ENCODE measurements around the gene GLI3. TPM values are rescaled to one million over a fixed set of nuclear protein-coding genes. Genes with fewer than 3 reads are reported as not detected.

The GLI3 gene
- polyA plus RNA-seq, 2 of the 4 experiments (the other 2 are of a cell fraction) = 0.09 TPM; not detected in 1

DNA sequence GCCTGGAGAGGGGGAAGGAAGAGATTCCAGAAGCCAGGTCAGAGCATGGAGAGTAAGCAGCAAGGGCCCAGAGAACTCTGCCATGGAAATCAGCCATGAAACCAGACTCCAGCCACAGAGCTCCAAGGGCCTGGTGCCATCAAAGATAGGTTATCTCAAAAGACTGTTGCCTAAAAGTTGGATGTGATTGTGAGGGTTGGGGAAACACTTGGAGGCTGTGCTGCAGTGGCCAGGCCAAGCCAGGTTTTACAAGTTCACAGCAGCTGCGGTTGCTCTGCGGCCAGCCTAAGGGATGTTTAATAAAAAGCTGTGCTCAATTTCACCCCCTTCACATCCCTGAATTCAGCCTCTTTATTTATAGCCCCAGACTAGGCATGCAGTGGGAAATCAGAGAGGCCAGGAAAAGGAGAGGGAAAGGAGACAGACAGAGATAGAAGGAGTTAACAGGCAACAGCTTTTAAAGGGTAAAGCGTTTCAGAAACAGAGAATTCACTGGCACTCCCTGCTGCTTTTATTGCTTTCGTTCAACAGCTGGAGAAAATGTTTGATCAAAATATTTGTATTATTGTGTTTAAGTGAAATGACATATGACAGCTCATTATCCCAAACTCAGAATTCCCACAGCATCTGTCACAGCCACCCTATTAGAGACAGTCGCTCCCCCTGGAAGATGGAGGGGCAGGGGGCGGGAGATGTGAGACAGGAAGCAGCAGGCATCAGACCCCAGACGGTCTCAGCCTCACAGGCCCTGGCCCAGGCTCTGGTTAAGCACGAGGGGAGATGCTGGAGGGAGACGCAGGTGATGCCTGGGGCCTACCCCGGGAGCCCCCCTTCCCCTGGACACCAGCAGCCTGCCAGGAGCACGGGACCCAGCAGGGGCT lies 140.1 kb downstream of the GLI3 start:
- FAIRE-seq (no peak), ATAC-seq (no peak), DNase-seq (ENCODE audit: low read depth in 1 of 2, low spot score in 1 of 2) (no peak)
- Histone ChIP-seq H3K4me1 (no peaks in the 10 kb centered on the region), H3K9me3 (no peaks in the 10 kb centered on the region), H3K27ac (no peak overlapping the region), H3K4me2 (no peak overlapping the region), H3K4me3 (no peak overlapping the region)
- TF ChIP-seq BHLHE40 (IDR thresholded peaks at IDR 0.05; ENCODE audit: low read depth, low read length) (no peak), CHD2 (IDR thresholded peaks at IDR 0.05; ENCODE audit: low read length, partially characterized antibody) (no peak), CBX8 (IDR thresholded peaks at IDR 0.05) (no peak), RARB (CRISPR knock-in tag; IDR thresholded peaks at IDR 0.05) (no peak), FOSL2 (IDR thresholded peaks at IDR 0.05) (no peak), FOSL2 (CRISPR knock-in tag; IDR thresholded peaks at IDR 0.05) (no peak), TFCP2L1 (CRISPR knock-in tag; IDR thresholded peaks at IDR 0.05) (no peak), EHMT2 (IDR thresholded peaks at IDR 0.05; ENCODE audit: low read depth) (no peak), PHF8 (IDR thresholded peaks at IDR 0.05; ENCODE audit: borderline replicate concordance, low read depth) (no peak), MYC (IDR thresholded peaks at IDR 0.05; ENCODE audit: borderline replicate concordance, low read length) (no peak)
- TF ChIP-seq, protein P1, sequence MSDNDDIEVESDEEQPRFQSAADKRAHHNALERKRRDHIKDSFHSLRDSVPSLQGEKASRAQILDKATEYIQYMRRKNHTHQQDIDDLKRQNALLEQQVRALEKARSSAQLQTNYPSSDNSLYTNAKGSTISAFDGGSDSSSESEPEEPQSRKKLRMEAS (IDR thresholded peaks at IDR 0.05) = no peak
- TF ChIP-seq, protein P2, sequence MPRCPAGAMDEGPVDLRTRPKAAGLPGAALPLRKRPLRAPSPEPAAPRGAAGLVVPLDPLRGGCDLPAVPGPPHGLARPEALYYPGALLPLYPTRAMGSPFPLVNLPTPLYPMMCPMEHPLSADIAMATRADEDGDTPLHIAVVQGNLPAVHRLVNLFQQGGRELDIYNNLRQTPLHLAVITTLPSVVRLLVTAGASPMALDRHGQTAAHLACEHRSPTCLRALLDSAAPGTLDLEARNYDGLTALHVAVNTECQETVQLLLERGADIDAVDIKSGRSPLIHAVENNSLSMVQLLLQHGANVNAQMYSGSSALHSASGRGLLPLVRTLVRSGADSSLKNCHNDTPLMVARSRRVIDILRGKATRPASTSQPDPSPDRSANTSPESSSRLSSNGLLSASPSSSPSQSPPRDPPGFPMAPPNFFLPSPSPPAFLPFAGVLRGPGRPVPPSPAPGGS (IDR thresholded peaks at IDR 0.05) = no peak
- TF ChIP-seq, protein P3, sequence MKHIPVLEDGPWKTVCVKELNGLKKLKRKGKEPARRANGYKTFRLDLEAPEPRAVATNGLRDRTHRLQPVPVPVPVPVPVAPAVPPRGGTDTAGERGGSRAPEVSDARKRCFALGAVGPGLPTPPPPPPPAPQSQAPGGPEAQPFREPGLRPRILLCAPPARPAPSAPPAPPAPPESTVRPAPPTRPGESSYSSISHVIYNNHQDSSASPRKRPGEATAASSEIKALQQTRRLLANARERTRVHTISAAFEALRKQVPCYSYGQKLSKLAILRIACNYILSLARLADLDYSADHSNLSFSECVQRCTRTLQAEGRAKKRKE (CRISPR knock-in tag; IDR thresholded peaks at IDR 0.05; ENCODE audit: low read depth) = no peak
- ChIA-PET POLR2A (no interaction called here), CTCF (no interaction called here)
- WGBS (ENCODE audit: missing lambda C conversion rate) = 53% methylated on average over 11 of the region's 11 CpGs

DNA sequence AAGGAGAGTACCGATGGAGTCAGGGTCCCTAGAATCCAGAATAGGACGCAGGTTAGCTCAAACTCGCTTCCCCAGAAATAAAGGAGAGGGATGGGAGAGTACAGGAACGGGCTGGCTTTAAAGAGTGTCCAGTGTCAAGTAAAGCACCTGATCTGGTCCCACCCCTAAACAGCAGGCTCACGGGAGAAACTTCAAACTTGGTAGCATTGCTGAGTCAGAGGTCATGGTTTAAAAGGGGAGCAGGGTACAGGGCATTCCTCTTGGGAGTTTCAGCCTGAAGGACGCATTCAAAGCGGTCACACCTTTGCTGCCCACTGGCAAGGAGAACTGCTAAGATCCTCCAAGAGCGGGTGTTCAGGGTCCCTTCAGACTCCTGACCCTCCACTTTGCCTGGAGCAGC lies 140.7 kb downstream of the GLI3 start:
- Histone ChIP-seq H3K4me2 (no peak overlapping the region), H3K4me3 (no peak overlapping the region), H3K27ac (no peak overlapping the region), H3K9me3 (no peaks in the 10 kb centered on the region), H3K4me1 (no peaks in the 10 kb centered on the region)
- TF ChIP-seq SREBF2 (IDR thresholded peaks at IDR 0.05) (no peak), HOXB13 (CRISPR knock-in tag; IDR thresholded peaks at IDR 0.05; ENCODE audit: low read depth) (no peak), CBX2 (IDR thresholded peaks at IDR 0.05; ENCODE audit: borderline replicate concordance, low read depth) (no peak), HOXA7 (CRISPR knock-in tag; IDR thresholded peaks at IDR 0.05) (no peak), RAD21 (conservative IDR thresholded peaks at IDR 0.05 in 1 of 2, IDR thresholded peaks at IDR 0.05 in 1 of 2) (no peak), CBX8 (IDR thresholded peaks at IDR 0.05) (no peak), JUN (IDR thresholded peaks at IDR 0.05) (no peak), RFX5 (IDR thresholded peaks at IDR 0.05) (no peak), EHF (CRISPR knock-in tag; IDR thresholded peaks at IDR 0.05) (no peak), SMC3 (IDR thresholded peaks at IDR 0.05) (no peak), NPAS2 (CRISPR knock-in tag; IDR thresholded peaks at IDR 0.05; ENCODE audit: borderline replicate concordance) (no peak), FOXS1 (CRISPR knock-in tag; IDR thresholded peaks at IDR 0.05) (no peak), CHD2 (IDR thresholded peaks at IDR 0.05; ENCODE audit: low read length, partially characterized antibody) (no peak), TFCP2L1 (CRISPR knock-in tag; IDR thresholded peaks at IDR 0.05) (no peak), POLR2A (IDR thresholded peaks at IDR 0.05; ENCODE audit: low read length) (no peak), ZFP36 (IDR thresholded peaks at IDR 0.05; ENCODE audit: borderline replicate concordance, partially characterized antibody) (no peak)
- TF ChIP-seq, protein P1 (IDR thresholded peaks at IDR 0.05) = no peak
- TF ChIP-seq, protein P3 (CRISPR knock-in tag; IDR thresholded peaks at IDR 0.05; ENCODE audit: low read depth) = no peak
- TF ChIP-seq, protein P4, sequence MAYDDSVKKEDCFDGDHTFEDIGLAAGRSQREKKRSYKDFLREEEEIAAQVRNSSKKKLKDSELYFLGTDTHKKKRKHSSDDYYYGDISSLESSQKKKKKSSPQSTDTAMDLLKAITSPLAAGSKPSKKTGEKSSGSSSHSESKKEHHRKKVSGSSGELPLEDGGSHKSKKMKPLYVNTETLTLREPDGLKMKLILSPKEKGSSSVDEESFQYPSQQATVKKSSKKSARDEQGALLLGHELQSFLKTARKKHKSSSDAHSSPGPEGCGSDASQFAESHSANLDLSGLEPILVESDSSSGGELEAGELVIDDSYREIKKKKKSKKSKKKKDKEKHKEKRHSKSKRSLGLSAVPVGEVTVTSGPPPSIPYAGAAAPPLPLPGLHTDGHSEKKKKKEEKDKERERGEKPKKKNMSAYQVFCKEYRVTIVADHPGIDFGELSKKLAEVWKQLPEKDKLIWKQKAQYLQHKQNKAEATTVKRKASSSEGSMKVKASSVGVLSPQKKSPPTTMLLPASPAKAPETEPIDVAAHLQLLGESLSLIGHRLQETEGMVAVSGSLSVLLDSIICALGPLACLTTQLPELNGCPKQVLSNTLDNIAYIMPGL (CRISPR knock-in tag; IDR thresholded peaks at IDR 0.05; ENCODE audit: borderline replicate concordance) = no peak
- TF ChIP-seq, protein P5, sequence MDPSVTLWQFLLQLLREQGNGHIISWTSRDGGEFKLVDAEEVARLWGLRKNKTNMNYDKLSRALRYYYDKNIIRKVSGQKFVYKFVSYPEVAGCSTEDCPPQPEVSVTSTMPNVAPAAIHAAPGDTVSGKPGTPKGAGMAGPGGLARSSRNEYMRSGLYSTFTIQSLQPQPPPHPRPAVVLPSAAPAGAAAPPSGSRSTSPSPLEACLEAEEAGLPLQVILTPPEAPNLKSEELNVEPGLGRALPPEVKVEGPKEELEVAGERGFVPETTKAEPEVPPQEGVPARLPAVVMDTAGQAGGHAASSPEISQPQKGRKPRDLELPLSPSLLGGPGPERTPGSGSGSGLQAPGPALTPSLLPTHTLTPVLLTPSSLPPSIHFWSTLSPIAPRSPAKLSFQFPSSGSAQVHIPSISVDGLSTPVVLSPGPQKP (IDR thresholded peaks at IDR 0.05; ENCODE audit: low read depth, low read length) = no peak
- ChIA-PET POLR2A (no interaction called here), CTCF (no interaction called here)
- DNase-seq (ENCODE audit: low read depth in 1 of 2, low spot score in 1 of 2) = no peak
- WGBS (ENCODE audit: missing lambda C conversion rate) = 37% methylated on average over 8 of the region's 8 CpGs
- no peak for FAIRE-seq
- ATAC-seq = 0 out of 6 replicates have a peak, but pooled peaks of 1 of the 2 experiments have one; percentile 18
